Mucosa of descending colon (tissue), 3 donors: ENCODE results near the gene CTBP2. TPM values are rescaled to one million over a fixed set of nuclear protein-coding genes. Genes with fewer than 3 reads are reported as not detected.

Source experiments
- ATAC-seq: fragments of 200-7000 bp; cut with Tn5 transposase; one replicate; pipeline ENCODE4 v1.9.1; 2020; ENCODE audit warnings: mild to moderate bottlenecking, moderate library complexity
- DNase-seq, 3 donors: peaks; one replicate each; pipeline ENCODE4 v3.0.0-alpha.2; 2020
- H3K36me3 ChIP-seq: fragments of 200-600 bp; one replicate; pipeline ENCODE4 v1.8.0; 2021; ENCODE audit warnings: low read depth, mild to moderate bottlenecking
- H3K4me1 ChIP-seq: fragments of 200-600 bp; one replicate; pipeline ENCODE4 v1.8.0; 2021; ENCODE audit warnings: low read depth, mild to moderate bottlenecking
- H3K4me3 ChIP-seq: fragments of 200-600 bp; one replicate; pipeline ENCODE4 v1.8.0; 2021; ENCODE audit warnings: mild to moderate bottlenecking
- H3K9me3 ChIP-seq: fragments of 200-600 bp; one replicate; pipeline ENCODE4 v1.8.0; 2021; ENCODE audit warnings: mild to moderate bottlenecking
- intact Hi-C, 2 donors: fragments of 100-400 bp; cut with DNase I in 1 of 2; cut with micrococcal nuclease in 1 of 2; formaldehyde crosslinking; loops; one replicate each; pipeline versions ENCODE4 v1.11.0 to v1.11.1; 2022; cut with DNase I, micrococcal nuclease
- total RNA-seq, 3 donors: library from RNA; stranded (reverse); fragmentation: NEBNext Ultra II Directional in 2 of 3; extraction: Animal tissue kit (Norgen Biotek cat#: 25700) in 2 of 3; gene quantifications; one replicate each; pipeline versions ENCODE4 v1.2.1 to v1.2.4, GENCODE V29; 2021 to 2023
- TF ChIP-seq, protein P1 (sequence below): fragments of 200-600 bp; IDR thresholded peaks from one replicate; pipeline ENCODE4 v1.8.0; 2022; ENCODE audit warnings: antibody characterized with exemption, mild to moderate bottlenecking
- donor health status: DM: no; HTN: no; CAD: no; lungs with moderate emphysema.
- donor health status: DM: no; HTN: no; CAD: no.
- donor health status: DM: no; HTN: yes; CAD: no.

The CTBP2 gene
- total RNA-seq, 3 donors from 2014 or later: 109 to 137 (median 121) TPM

DNA sequence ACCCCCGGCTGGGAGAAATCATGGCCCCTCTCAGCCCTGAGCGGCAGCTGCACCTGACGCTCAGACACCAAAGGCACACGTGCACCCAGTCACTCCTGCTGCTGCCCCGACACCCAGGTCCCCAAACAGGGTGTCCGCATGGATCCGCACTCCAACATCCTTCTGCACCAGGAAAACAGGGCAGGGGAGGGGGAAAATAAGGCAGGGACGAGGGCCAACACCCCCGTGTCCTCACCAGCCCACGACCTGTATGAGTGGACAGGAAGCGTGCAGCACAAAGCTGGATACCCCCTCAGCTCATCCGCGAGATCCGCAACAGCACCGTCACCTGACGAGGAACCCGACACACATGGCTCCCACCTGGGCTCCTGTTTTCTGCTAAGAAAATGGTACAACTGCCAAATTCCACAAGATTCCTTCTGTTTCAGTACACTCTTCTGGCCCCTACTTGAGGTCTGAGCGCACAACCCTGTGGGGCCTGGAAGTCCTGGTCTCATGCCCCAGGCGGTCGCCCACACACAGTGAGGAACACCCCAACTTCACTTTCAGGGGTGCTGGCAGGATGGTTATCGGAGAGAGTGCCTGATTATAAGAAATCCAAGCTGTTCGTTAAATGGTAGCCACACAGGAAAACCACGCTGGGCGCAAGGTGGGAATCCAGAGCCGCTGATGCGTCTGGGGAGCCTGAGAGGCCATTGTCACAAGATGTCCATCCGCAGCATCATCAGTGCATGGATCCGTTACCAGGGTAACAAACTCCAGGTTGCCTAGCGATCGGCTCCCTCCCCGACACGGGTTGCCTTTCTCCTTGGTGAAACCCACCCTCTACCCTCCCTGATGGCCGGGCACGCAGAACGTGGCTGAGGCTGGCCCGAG is 154.8 kb downstream of the CTBP2 start:
- Histone ChIP-seq H3K9me3 (no peaks in the 10 kb centered on the region), H3K4me3 (no peak overlapping the region), H3K4me1 (peaks cover 21% of the 10 kb centered on the region), H3K36me3 (peaks cover 7% of the 10 kb centered on the region)
- peak in 1 of 3 donors; percentile 43 for DNase-seq
- intact Hi-C loops: no loop called here
- TF ChIP-seq, protein P1, sequence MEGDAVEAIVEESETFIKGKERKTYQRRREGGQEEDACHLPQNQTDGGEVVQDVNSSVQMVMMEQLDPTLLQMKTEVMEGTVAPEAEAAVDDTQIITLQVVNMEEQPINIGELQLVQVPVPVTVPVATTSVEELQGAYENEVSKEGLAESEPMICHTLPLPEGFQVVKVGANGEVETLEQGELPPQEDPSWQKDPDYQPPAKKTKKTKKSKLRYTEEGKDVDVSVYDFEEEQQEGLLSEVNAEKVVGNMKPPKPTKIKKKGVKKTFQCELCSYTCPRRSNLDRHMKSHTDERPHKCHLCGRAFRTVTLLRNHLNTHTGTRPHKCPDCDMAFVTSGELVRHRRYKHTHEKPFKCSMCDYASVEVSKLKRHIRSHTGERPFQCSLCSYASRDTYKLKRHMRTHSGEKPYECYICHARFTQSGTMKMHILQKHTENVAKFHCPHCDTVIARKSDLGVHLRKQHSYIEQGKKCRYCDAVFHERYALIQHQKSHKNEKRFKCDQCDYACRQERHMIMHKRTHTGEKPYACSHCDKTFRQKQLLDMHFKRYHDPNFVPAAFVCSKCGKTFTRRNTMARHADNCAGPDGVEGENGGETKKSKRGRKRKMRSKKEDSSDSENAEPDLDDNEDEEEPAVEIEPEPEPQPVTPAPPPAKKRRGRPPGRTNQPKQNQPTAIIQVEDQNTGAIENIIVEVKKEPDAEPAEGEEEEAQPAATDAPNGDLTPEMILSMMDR: no peak
- no peak for ATAC-seq

DNA sequence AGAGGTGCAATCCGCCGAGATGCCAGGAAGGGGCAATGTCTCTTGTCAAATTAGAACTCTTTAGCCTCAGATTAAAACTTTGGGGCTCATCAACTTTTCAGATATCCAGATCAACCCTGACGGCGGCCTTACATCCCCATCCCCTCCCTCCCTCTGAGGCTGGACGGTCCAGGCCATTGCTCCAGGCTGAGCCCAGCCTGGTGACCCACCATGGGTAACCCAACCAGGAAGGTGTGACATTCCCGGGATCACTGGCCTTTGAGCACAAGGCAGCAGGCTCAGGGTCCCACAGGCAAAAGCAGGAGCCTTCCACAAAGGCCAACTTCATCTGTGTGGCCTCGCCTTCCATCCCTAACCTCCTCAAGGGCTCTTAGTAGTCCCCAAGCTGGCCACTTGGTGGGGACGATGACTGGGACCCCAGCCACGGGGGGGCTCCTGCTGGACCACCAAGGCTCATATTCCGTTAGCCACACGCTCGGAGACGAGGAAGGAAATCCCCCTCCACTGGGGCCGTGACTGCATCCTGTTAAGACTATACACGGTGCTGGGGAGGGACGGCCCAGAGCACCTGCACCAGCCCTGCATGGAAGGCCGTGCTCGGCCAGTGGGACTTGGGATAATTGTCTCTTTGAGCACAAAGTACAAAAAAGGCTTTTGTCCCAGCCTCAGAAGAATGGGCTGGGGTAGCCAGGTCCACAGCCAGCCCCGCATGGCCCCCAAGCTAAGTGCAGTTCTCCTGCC is 155.6 kb downstream of the CTBP2 start:
- intact Hi-C loops: no loop called here
- peaks cover 7% of the 10 kb centered on the region for H3K36me3 ChIP-seq
- ATAC-seq (no peak), DNase-seq (peak in 2 of 3 donors; percentile 19 to 42)
- TF ChIP-seq, protein P1: no peak
- H3K4me1 ChIP-seq: peaks cover 17% of the 10 kb centered on the region
- H3K9me3 ChIP-seq: no peaks in the 10 kb centered on the region
- no peak overlapping the region for H3K4me3 ChIP-seq

DNA sequence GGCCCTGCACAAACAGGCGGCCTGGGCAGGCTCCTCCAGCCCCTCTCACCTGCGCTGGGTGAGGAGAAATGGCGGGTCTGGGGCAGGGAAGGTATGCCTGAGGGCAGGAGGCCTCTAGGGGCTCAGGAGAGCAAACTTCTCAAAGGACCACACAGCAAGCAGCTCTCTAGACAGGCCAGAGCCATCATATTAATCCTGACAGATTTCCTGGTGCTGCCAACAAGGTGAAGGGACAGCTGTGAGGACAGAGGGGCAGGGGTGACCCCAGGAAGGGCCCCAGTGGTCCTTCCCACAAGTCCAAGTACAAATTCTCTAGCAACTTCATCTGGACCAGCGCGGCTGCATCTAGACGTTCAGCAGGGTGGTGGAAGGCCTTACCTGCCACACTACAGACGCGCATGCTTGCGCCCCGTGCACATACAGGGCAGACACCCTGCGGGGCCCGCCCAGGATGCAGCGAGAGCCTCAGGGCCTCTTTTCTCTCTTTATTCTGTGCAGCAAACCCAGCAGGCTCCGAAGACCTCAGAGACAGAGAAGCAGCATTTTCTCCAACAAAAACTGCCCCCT is 156.4 kb downstream of the CTBP2 start:
- peaks cover 9% of the 10 kb centered on the region for H3K4me1 ChIP-seq
- H3K36me3 ChIP-seq: peaks cover 7% of the 10 kb centered on the region
- intact Hi-C loops: no loop called here
- no peak overlapping the region for H3K4me3 ChIP-seq
- no peaks in the 10 kb centered on the region for H3K9me3 ChIP-seq
- no peak for ATAC-seq
- TF ChIP-seq, protein P1: no peak
- peak in 1 of 3 donors; percentile 25 for DNase-seq

DNA sequence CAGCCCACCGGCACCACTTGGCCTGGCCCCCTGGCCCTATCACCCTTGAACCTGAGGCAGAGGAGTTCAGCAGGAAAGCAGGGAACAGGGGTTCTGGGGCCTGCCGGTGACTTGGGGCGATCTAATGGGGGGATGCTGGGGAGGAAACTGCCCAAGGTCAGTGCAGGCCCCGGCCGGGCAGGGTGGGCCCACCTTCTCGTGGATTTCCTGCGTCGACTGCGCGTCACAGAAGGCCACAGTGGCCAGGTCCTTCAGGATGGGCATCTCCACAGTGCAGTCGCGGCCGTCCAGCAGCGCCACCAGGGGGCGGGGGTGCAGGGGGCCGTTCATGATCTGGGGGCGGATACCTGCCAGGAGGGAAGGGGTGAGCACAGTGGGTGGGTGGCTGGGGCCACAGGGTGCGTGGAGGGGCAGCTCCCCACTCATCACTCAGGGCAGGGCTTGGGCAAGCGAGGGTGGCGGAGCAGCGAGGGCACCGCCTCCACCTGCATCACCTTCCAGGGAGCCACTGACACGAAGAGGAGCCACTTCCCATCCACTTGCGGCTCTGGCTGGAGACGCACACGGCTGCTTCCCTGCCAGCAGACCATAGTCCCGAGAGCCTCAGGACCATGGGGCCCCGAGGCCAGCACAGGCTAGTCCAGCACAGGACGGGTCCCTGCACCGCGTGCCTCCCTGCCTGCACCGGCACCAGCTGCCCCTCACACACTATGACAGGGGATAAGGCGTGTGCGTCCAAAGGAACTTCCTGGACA is 157.0 kb downstream of the CTBP2 start:
- Histone ChIP-seq H3K4me3 (no peak overlapping the region), H3K9me3 (no peaks in the 10 kb centered on the region), H3K36me3 (peaks cover 7% of the 10 kb centered on the region), H3K4me1 (peaks cover 3% of the 10 kb centered on the region)
- TF ChIP-seq, protein P1: no peak
- intact Hi-C loops: no loop called here
- DNase-seq (peak in 2 of 3 donors; percentile 30 to 41), ATAC-seq (no peak)
